Activated CD4-positive, alpha-beta memory T cell treated with anti-CD3 and anti-CD28 coated beads, Interleukin-2, amount 10 ng/mL, durations not matched to agents 7 days and 5 days (primary cell): ENCODE results near the gene DIRAS1. TPM values are rescaled to one million over a fixed set of nuclear protein-coding genes. Genes with fewer than 3 reads are reported as not detected.
"Not testable (repeated sequence)": the region's sequence is repeated elsewhere in the genome, so short reads cannot be mapped to it uniquely, and the experiment has no call there.

Source experiments
- CTCF ChIA-PET: fragments of 350-600 bp; sonication (Branson Sonifier 250); formaldehyde crosslinking; loops from one replicate; lab custom pipeline; 2021; ENCODE audit warnings: antibody characterized with exemption, inconsistent platforms; lab: Charles Lee
- POLR2A ChIA-PET: fragments of 350-600 bp; sonication (Branson Sonifier 250); formaldehyde crosslinking; loops from one replicate; lab custom pipeline; 2021; ENCODE audit warnings: antibody characterized with exemption; lab: Charles Lee
- DNase-seq: peaks from one replicate; pipeline ENCODE4 v3.0.0-alpha.2; 2020
- H3K27ac Mint-ChIP-seq: one replicate; pipeline ENCODE4 v1.8.0; 2021; ENCODE audit warnings: mild to moderate bottlenecking, mixed read lengths
- H3K27me3 Mint-ChIP-seq: one replicate; pipeline ENCODE4 v1.8.0; 2021; ENCODE audit warnings: mixed read lengths
- H3K36me3 Mint-ChIP-seq: one replicate; pipeline ENCODE4 v1.8.0; 2021; ENCODE audit warnings: low read depth, mixed read lengths
- H3K4me1 Mint-ChIP-seq: one replicate; pipeline ENCODE4 v1.8.0; 2021; ENCODE audit warnings: mixed read lengths
- H3K4me3 Mint-ChIP-seq: one replicate; pipeline ENCODE4 v1.8.0; 2021; ENCODE audit warnings: mild to moderate bottlenecking, mixed read lengths
- H3K9me3 Mint-ChIP-seq: one replicate; pipeline ENCODE4 v1.8.0; 2021; ENCODE audit warnings: mixed read lengths
- total RNA-seq, 2 experiments: library from RNA; stranded (reverse); gene quantifications; one replicate each; pipeline ENCODE4 v1.2.3, GENCODE V29; 2021

Gene DIRAS1
- total RNA-seq, 2 experiments from 2014 or later: not detected

GRCh38 chr19:2719920-2720776 is 1.0 kb downstream of the DIRAS1 start:
- DNase-seq: no peak
- peaks cover 8% of the 10 kb centered on the region for H3K9me3 Mint-ChIP-seq
- peaks cover 3% of the 10 kb centered on the region for H3K36me3 Mint-ChIP-seq
- ChIA-PET POLR2A (interaction anchor here (0.6 kb wide), 1 partner anchor 261 kb away, joined by 3 read pairs; no protein-coding TSS in a partner anchor), CTCF (no interaction called here)
- H3K4me3 Mint-ChIP-seq: no peak overlapping the region
- H3K27ac Mint-ChIP-seq: no peak overlapping the region
- peaks cover 23% of the 10 kb centered on the region for H3K27me3 Mint-ChIP-seq
- peaks cover 3% of the 10 kb centered on the region for H3K4me1 Mint-ChIP-seq

GRCh38 chr19:2719232-2719735 is 1.9 kb downstream of the DIRAS1 start:
- CTCF ChIA-PET: no interaction called here
- peaks cover 11% of the 10 kb centered on the region for H3K9me3 Mint-ChIP-seq
- H3K27ac Mint-ChIP-seq: no peak overlapping the region
- H3K27me3 Mint-ChIP-seq: peaks cover 21% of the 10 kb centered on the region
- DNase-seq: no peak
- no peak overlapping the region for H3K4me3 Mint-ChIP-seq
- H3K4me1 Mint-ChIP-seq: peaks cover 3% of the 10 kb centered on the region
- POLR2A ChIA-PET: no interaction called here
- H3K36me3 Mint-ChIP-seq: peaks cover 3% of the 10 kb centered on the region

GRCh38 chr19:2717638-2718541 is 3.3 kb downstream of the DIRAS1 start:
- Mint-ChIP-seq H3K4me1 (peaks cover 3% of the 10 kb centered on the region), H3K36me3 (peaks cover 3% of the 10 kb centered on the region), H3K9me3 (peaks cover 11% of the 10 kb centered on the region), H3K4me3 (no peak overlapping the region), H3K27me3 (peaks cover 19% of the 10 kb centered on the region), H3K27ac (no peak overlapping the region)
- ChIA-PET POLR2A (no interaction called here), CTCF (no interaction called here)
- no peak for DNase-seq

GRCh38 chr19:2716722-2717637 is 4.2 kb downstream of the DIRAS1 start:
- no peak for DNase-seq
- peaks cover 3% of the 10 kb centered on the region for H3K36me3 Mint-ChIP-seq
- CTCF ChIA-PET: no interaction called here

GRCh38 chr19:2716275-2716650 is 4.9 kb downstream of the DIRAS1 start:
- H3K4me3 Mint-ChIP-seq: no peak overlapping the region
- DNase-seq: no peak
- POLR2A ChIA-PET: no interaction called here
- peaks cover 10% of the 10 kb centered on the region for H3K27me3 Mint-ChIP-seq
- H3K27ac Mint-ChIP-seq: no peak overlapping the region
- peaks cover 3% of the 10 kb centered on the region for H3K36me3 Mint-ChIP-seq
- CTCF ChIA-PET: no interaction called here
- H3K4me1 Mint-ChIP-seq: peaks cover 3% of the 10 kb centered on the region
- peaks cover 11% of the 10 kb centered on the region for H3K9me3 Mint-ChIP-seq

More at GRCh38 chr19:2716722-2717637, 4.2 kb downstream of the DIRAS1 start:
- Mint-ChIP-seq H3K27ac (no peak overlapping the region), H3K4me3 (no peak overlapping the region), H3K4me1 (peaks cover 3% of the 10 kb centered on the region), H3K9me3 (peaks cover 11% of the 10 kb centered on the region), H3K27me3 (peaks cover 15% of the 10 kb centered on the region)
- POLR2A ChIA-PET: no interaction called here

- peaks cover 11% of the 10 kb centered on the region for H3K9me3 Mint-ChIP-seq
- peaks cover 3% of the 10 kb centered on the region for H3K4me1 Mint-ChIP-seq
- DNase-seq: no peak
- H3K27me3 Mint-ChIP-seq: peaks cover 10% of the 10 kb centered on the region
- ChIA-PET CTCF (no interaction called here), POLR2A (no interaction called here)
- H3K27ac Mint-ChIP-seq: no peak overlapping the region
- H3K36me3 Mint-ChIP-seq: peaks cover 3% of the 10 kb centered on the region
- no peak overlapping the region for H3K4me3 Mint-ChIP-seq
Observed at GRCh38 chr19:2715470-2716274, 5.5 kb downstream of the DIRAS1 start.

GRCh38 chr19:2714531-2715269 is 6.5 kb downstream of the DIRAS1 start:
- Mint-ChIP-seq H3K4me3 (no peak overlapping the region), H3K9me3 (peaks cover 11% of the 10 kb centered on the region), H3K27me3 (peaks cover 6% of the 10 kb centered on the region), H3K27ac (no peak overlapping the region), H3K36me3 (peaks cover 3% of the 10 kb centered on the region), H3K4me1 (peaks cover 1% of the 10 kb centered on the region)
- POLR2A ChIA-PET: no interaction called here
- DNase-seq: no peak
- CTCF ChIA-PET: no interaction called here

- H3K36me3 Mint-ChIP-seq, H3K27me3 Mint-ChIP-seq, CTCF ChIA-PET, H3K4me3 Mint-ChIP-seq, H3K4me1 Mint-ChIP-seq, POLR2A ChIA-PET, H3K27ac Mint-ChIP-seq, DNase-seq: not testable (repeated sequence)
- peaks cover 11% of the 10 kb centered on the region for H3K9me3 Mint-ChIP-seq
Observed at GRCh38 chr19:2714102-2714501, 7.1 kb downstream of the DIRAS1 start.

GRCh38 chr19:2713170-2713569 is 8.0 kb downstream of the DIRAS1 start:
- POLR2A ChIA-PET, H3K4me1 Mint-ChIP-seq, H3K4me3 Mint-ChIP-seq, CTCF ChIA-PET, H3K36me3 Mint-ChIP-seq, H3K27ac Mint-ChIP-seq, H3K27me3 Mint-ChIP-seq, DNase-seq: not testable (repeated sequence)
- H3K9me3 Mint-ChIP-seq: peaks cover 11% of the 10 kb centered on the region

- ChIA-PET CTCF (no interaction called here), POLR2A (no interaction called here)
- Mint-ChIP-seq H3K36me3 (peaks cover 3% of the 10 kb centered on the region), H3K4me1 (no peaks in the 10 kb centered on the region), H3K27me3 (no peaks in the 10 kb centered on the region), H3K4me3 (no peak overlapping the region), H3K27ac (no peak overlapping the region), H3K9me3 (peaks cover 11% of the 10 kb centered on the region)
- DNase-seq: no peak
Observed at GRCh38 chr19:2711875-2712205, 9.3 kb downstream of the DIRAS1 start.

- no peak overlapping the region for H3K27ac Mint-ChIP-seq
- H3K9me3 Mint-ChIP-seq: peaks cover 11% of the 10 kb centered on the region
- no peak for DNase-seq
- no peaks in the 10 kb centered on the region for H3K27me3 Mint-ChIP-seq
- no peaks in the 10 kb centered on the region for H3K4me1 Mint-ChIP-seq
- H3K4me3 Mint-ChIP-seq: no peak overlapping the region
- peaks cover 3% of the 10 kb centered on the region for H3K36me3 Mint-ChIP-seq
- POLR2A ChIA-PET: no interaction called here
- CTCF ChIA-PET: interaction anchor here (0.5 kb wide), 1 partner anchor 290 kb away, joined by 3 read pairs; no protein-coding TSS in a partner anchor
Observed at GRCh38 chr19:2711172-2711874, 9.8 kb downstream of the DIRAS1 start.
